K562 (cell line): ENCODE data around the gene GSTA3. TPM values are rescaled to one million over a fixed set of nuclear protein-coding genes. Genes with fewer than 3 reads are reported as not detected.

Source experiments
- ATAC-seq: fragments of 200-7000 bp; cut with Tn5 transposase; 3 replicates; pipeline ENCODE4 v1.9.1; 2020; ENCODE audit warnings: moderate library complexity
- BruUV-seq: library from RNA; stranded (reverse); fragments of 400-500 nt; replicated peaks from 2 replicates; lab custom pipeline; 2021; lab: Mats Ljungman, UMichigan
- CTCF ChIA-PET: fragments of 300-600 bp; formaldehyde crosslinking; extraction: SDS; loops from one replicate; lab custom pipeline; 2021; ENCODE audit warnings: low intra/inter-chr PET ratio; lab: Yijun Ruan, JAX
- POLR2A ChIA-PET: fragments of 300-600, 350-650 bp; sonication (Branson Sonifier 250); formaldehyde crosslinking; extraction: SDS; loops from one replicate; lab custom pipeline; 2021; ENCODE audit warnings: antibody characterized with exemption, inconsistent platforms; lab: Yijun Ruan, JAX
- DNase-seq, 4 experiments: peaks; one replicate each; pipeline versions ENCODE4 v3.0.0 to v3.0.0-alpha.2; 2011 to 2018; ENCODE audit warnings: low spot score in 3 of 4, mixed read lengths in 3 of 4; ENCODE audit errors: extremely low read depth in 1 of 4
- FAIRE-seq: peaks from 2 replicates; lab custom pipeline; 2011; peaks lifted over from hg19 to GRCh38; lab: Jason Lieb, UNC
- H2AFZ ChIP-seq: 2 replicates; pipeline ENCODE4 v1.6.0; 2011; ENCODE audit warnings: low read depth, low read length, control low read depth, inconsistent platforms
- H3K27ac ChIP-seq: fragments of 200-600 bp; 3 replicates; pipeline ENCODE4 v1.8.0; 2011; ENCODE audit warnings: low read depth, mild to moderate bottlenecking, control low read depth, inconsistent platforms, low read length, moderate library complexity, mixed read lengths; ENCODE audit errors: extremely low read depth
- H3K27me3 ChIP-seq, 2 experiments: fragments of 300-600 bp in 1 of 2; 2 replicates in 1 of 2; 3 replicates in 1 of 2; pipeline versions ENCODE4 v1.6.0 to v1.8.0; 2011; ENCODE audit warnings: inconsistent platforms in 2 of 2, low read length in 2 of 2, mild to moderate bottlenecking in 1 of 2, mixed read lengths in 1 of 2, moderate library complexity in 1 of 2; ENCODE audit not compliant: control insufficient read depth in 2 of 2, insufficient read depth in 2 of 2
- H3K36me3 ChIP-seq: fragments of 300-600 bp; 3 replicates; pipeline ENCODE4 v1.8.0; 2011; ENCODE audit warnings: mild to moderate bottlenecking, low read length, inconsistent platforms; ENCODE audit not compliant: control insufficient read depth, insufficient read depth
- H3K4me1 ChIP-seq, 2 experiments: fragments of 200-600 bp in 1 of 2; replicated peaks in 1 of 2; 2 replicates in 1 of 2; 3 replicates in 1 of 2; pipeline versions ENCODE4 v1.5.1 to v1.8.0; 2011; ENCODE audit warnings: inconsistent platforms in 2 of 2, low read length in 2 of 2, mild to moderate bottlenecking in 1 of 2, mixed read lengths in 1 of 2, moderate library complexity in 1 of 2; ENCODE audit not compliant: control insufficient read depth in 2 of 2, insufficient read depth in 2 of 2
- H3K4me2 ChIP-seq: 2 replicates; pipeline ENCODE4 v1.6.1; 2011; ENCODE audit warnings: low read length, control low read depth, inconsistent platforms, mixed read lengths; ENCODE audit not compliant: insufficient read depth
- H3K4me3 ChIP-seq: fragments of 200-600 bp; sonication (generic), shearing (Covaris generic); 2 replicates; pipeline ENCODE4 v1.5.1; 2016; ENCODE audit warnings: control low read depth, inconsistent platforms
- H3K79me2 ChIP-seq: fragments of 200-600 bp; 3 replicates; pipeline ENCODE4 v1.8.0; 2011; ENCODE audit warnings: low read length, inconsistent platforms; ENCODE audit not compliant: control insufficient read depth, insufficient read depth
- H3K9ac ChIP-seq, 2 experiments: 2 replicates each; pipeline versions ENCODE4 v1.6.0 to v1.6.1; 2011; ENCODE audit warnings: low read depth in 2 of 2, low read length in 2 of 2, control low read depth in 1 of 2, inconsistent platforms in 1 of 2, mild to moderate bottlenecking in 1 of 2, mixed read lengths in 1 of 2; ENCODE audit not compliant: insufficient read depth in 1 of 2
- H3K9me1 ChIP-seq: one replicate; pipeline ENCODE4 v1.6.0; 2011; ENCODE audit warnings: inconsistent platforms, mild to moderate bottlenecking, low read length, moderate library complexity; ENCODE audit not compliant: control insufficient read depth, insufficient read depth
- H3K9me3 ChIP-seq: replicated peaks from 2 replicates; pipeline ENCODE4 v1.5.1; 2011; ENCODE audit warnings: low read depth, low read length, inconsistent platforms; ENCODE audit not compliant: control insufficient read depth, insufficient read depth
- H4K20me1 ChIP-seq: replicated peaks from 2 replicates; pipeline ENCODE4 v1.6.1; 2011; ENCODE audit warnings: low read length, inconsistent platforms, mixed read lengths; ENCODE audit not compliant: control insufficient read depth, insufficient read depth
- CEBPB ChIP-seq: fragments of 450-650 bp; IDR thresholded peaks from 2 replicates; pipeline ENCODE4 v1.6.1; 2016; ENCODE audit warnings: missing genetic modification characterization, missing compliant biosample characterization
- ETV1 ChIP-seq: fragments of 450-650 bp; conservative IDR thresholded peaks from 2 replicates; pipeline ENCODE4 v1.6.1; 2016; ENCODE audit warnings: missing genetic modification characterization, control low read depth, low read depth, missing compliant biosample characterization
- HNRNPL ChIP-seq: fragments of 200-400 bp; formaldehyde crosslinking; IDR thresholded peaks from 2 replicates; pipeline ENCODE4 v1.6.1; 2017; ENCODE audit warnings: low read depth, mild to moderate bottlenecking, low read length
- HSF4 ChIP-seq: fragments of 250-450 bp; sonication (Bioruptor Pico); IDR thresholded peaks from 2 replicates; pipeline ENCODE4 v2.1.2; 2022; ENCODE audit warnings: mild to moderate bottlenecking, moderate library complexity, borderline replicate concordance
- KDM1A ChIP-seq, 2 experiments: fragments of 450-650 bp; IDR thresholded peaks; 2 replicates each; pipeline ENCODE4 v1.6.1; 2016; ENCODE audit warnings: mild to moderate bottlenecking in 2 of 2
- KLF10 ChIP-seq: fragments of 250-450 bp; sonication (Bioruptor Pico); IDR thresholded peaks from 2 replicates; pipeline ENCODE4 v1.6.1; 2021; ENCODE audit warnings: matching md5 sums
- KLF13 ChIP-seq: fragments of 450-650 bp; IDR thresholded peaks from 2 replicates; pipeline ENCODE4 v1.6.1; 2016; ENCODE audit warnings: missing genetic modification characterization, low read depth, mild to moderate bottlenecking, missing compliant biosample characterization, moderate library complexity, borderline replicate concordance
- POLR2B ChIP-seq: fragments of 450-650 bp; IDR thresholded peaks from 2 replicates; pipeline ENCODE4 v1.6.1; 2018; ENCODE audit warnings: low read depth; ENCODE audit not compliant: partially characterized antibody
- SETDB1 ChIP-seq: IDR thresholded peaks from one replicate; pipeline ENCODE4 v1.6.1; 2012; ENCODE audit warnings: low read length, control low read depth, inconsistent platforms
- SNIP1 ChIP-seq: fragments of 450-650 bp; IDR thresholded peaks from 2 replicates; pipeline ENCODE4 v1.7.1; 2017; ENCODE audit warnings: low read depth, mild to moderate bottlenecking
- TRIM28 ChIP-seq: fragments of 450-650 bp; IDR thresholded peaks from 2 replicates; pipeline ENCODE4 v1.6.1; 2017
- WGBS: fragments of 100-300 bp; shearing (Covaris generic); methylation state at CpG from one replicate; pipeline ENCODE4 v1.1.6; 2016; ENCODE audit warnings: low coverage, mixed read lengths; ENCODE audit not compliant: insufficient coverage; ENCODE audit errors: missing lambda C conversion rate; 5-methylcytosine and 5-hydroxymethylcytosine counted together
- in situ Hi-C: fragments of 300-500 bp; cut with MboI; formaldehyde crosslinking; loops from 4 replicates; pipeline ENCODE4 v1.15.0; 2018; ENCODE audit warnings: inconsistent platforms, mixed read lengths
- intact Hi-C: fragments of 100-400 bp; cut with micrococcal nuclease; formaldehyde crosslinking; loops from 2 replicates; pipeline ENCODE4 v1.14.2; 2022
- polyA plus RNA-seq, 8 experiments: library from polyadenylated mRNA; depleted of rRNA in 4 of 8; stranded (reverse) in 5 of 8; unstranded in 3 of 8; fragments of >200 nt; fragmentation: Nextera tagmentation in 2 of 8; fragmentation: Illumina TruSeq in 1 of 8; extraction: Ambion mirVana in 2 of 8; extraction: Trizol in 1 of 8; gene quantifications; 2 replicates each; pipeline versions ENCODE4 v1.2.1 to v1.2.3, GENCODE V29; 2011 to 2014; ENCODE audit warnings: inconsistent platforms in 1 of 8, missing spikeins in 1 of 8
- total RNA-seq, 7 experiments: library from RNA; depleted of rRNA in 6 of 7; stranded (reverse); fragments of >200 nt in 6 of 7; fragmentation: Illumina TruSeq in 2 of 7; extraction: Trizol in 2 of 7; gene quantifications; 2 replicates each; pipeline versions ENCODE4 v1.2.1 to v1.2.3, GENCODE V29; 2011 to 2021; ENCODE audit warnings: low replicate concordance in 1 of 7
- TF ChIP-seq, protein P1 (sequence below), 2 experiments: fragments of 450-650 bp in 1 of 2; IDR thresholded peaks; 2 replicates each; pipeline ENCODE4 v1.6.1; 2011 to 2017; ENCODE audit warnings: low read depth in 2 of 2, antibody characterized with exemption in 1 of 2, borderline replicate concordance in 1 of 2, low read length in 1 of 2, mild to moderate bottlenecking in 1 of 2, mixed read lengths in 1 of 2; ENCODE audit not compliant: control insufficient read depth in 1 of 2
- TF ChIP-seq, protein P2 (sequence below): sonication (generic); formaldehyde crosslinking; IDR thresholded peaks from 2 replicates; pipeline ENCODE4 v1.9.0; 2022; ENCODE audit warnings: mild to moderate bottlenecking, missing genetic modification reagents

GSTA3 gene
- total and polyA plus RNA-seq, 9 of the 15 experiments (the other 6 are each of a cell fraction or from before 2014, with no cell fraction given), result not detected

DNA sequence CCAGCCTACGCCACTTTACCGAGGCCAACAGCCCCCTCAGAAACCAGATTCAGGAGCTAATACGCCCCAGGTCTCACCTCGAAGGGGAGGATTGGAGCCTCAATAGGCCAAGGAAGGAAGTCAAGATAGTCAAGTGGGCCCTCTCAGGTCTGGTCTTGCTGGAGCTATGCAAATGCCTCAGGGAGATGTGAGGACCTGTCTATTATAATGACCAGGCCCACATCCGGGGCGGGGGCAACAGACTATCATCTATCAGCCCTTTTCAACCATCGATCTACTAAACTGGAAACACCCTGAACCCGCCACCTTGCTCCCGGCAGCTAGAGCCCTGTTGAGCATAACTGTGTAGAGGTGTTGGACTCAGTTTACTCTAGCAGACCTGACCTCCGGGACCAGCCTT lies 12.7 kb upstream of the GSTA3 start:
- Histone ChIP-seq H3K9me3 (no peaks in the 10 kb centered on the region), H3K36me3 (no peaks in the 10 kb centered on the region), H3K9me1 (no peaks in the 10 kb centered on the region), H3K27ac (no peak overlapping the region), H3K4me1 (no peaks in the 10 kb centered on the region), H3K4me3 (no peak overlapping the region), H4K20me1 (no peaks in the 10 kb centered on the region), H3K9ac (no peak overlapping the region), H3K79me2 (no peaks in the 10 kb centered on the region), H2AFZ (no peak overlapping the region), H3K27me3 (peaks cover 15 to 21% of the 10 kb centered on the region in 2 experiments), H3K4me2 (no peak overlapping the region)
- in situ Hi-C loops, result no loop called here
- ChIA-PET POLR2A (interaction anchor here (1.4 kb wide), 1 partner anchor 11 kb away, joined by 3 read pairs; no protein-coding TSS in a partner anchor), CTCF (no interaction called here)
- TF ChIP-seq KDM1A (IDR thresholded peaks at IDR 0.05), result no peak
- no peak for TF ChIP-seq POLR2B
- 13% methylated on average over 9 of the region's 10 CpGs for WGBS
- FAIRE-seq (no peak), ATAC-seq (no peak), DNase-seq (no peak)
- BruUV-seq, result no TSS peak
- intact Hi-C loops, result no loop called here

DNA sequence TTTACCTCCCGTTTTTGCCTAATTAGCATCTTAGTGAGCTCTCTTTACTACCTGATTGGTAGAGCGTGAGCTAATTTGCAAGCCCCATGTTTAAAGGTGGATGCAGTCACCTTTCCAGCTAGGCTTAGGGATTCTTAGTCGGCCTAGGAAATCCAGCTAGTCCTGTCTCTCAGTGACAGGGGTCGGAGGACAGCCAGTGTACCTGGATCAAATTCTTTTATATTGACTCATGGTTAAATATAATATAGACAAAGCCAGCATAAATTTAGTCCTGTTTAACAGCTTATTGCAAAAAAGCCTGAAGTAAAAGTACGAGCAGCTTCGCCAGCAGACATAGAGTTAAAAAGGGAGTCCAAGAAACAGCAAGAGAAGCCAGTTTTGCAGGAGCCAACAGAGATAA lies 12.2 kb upstream of the GSTA3 start:
- intact Hi-C loops, result no loop called here
- BruUV-seq, result no TSS peak
- FAIRE-seq, result no peak
- TF ChIP-seq HSF4 (no peak), TRIM28 (no peak), CEBPB (tag) (no peak), ETV1 (no peak), HNRNPL (no peak), SETDB1 (no peak), KLF13 (no peak), KLF10 (no peak), SNIP1 (no peak)
- TF ChIP-seq, protein P1, sequence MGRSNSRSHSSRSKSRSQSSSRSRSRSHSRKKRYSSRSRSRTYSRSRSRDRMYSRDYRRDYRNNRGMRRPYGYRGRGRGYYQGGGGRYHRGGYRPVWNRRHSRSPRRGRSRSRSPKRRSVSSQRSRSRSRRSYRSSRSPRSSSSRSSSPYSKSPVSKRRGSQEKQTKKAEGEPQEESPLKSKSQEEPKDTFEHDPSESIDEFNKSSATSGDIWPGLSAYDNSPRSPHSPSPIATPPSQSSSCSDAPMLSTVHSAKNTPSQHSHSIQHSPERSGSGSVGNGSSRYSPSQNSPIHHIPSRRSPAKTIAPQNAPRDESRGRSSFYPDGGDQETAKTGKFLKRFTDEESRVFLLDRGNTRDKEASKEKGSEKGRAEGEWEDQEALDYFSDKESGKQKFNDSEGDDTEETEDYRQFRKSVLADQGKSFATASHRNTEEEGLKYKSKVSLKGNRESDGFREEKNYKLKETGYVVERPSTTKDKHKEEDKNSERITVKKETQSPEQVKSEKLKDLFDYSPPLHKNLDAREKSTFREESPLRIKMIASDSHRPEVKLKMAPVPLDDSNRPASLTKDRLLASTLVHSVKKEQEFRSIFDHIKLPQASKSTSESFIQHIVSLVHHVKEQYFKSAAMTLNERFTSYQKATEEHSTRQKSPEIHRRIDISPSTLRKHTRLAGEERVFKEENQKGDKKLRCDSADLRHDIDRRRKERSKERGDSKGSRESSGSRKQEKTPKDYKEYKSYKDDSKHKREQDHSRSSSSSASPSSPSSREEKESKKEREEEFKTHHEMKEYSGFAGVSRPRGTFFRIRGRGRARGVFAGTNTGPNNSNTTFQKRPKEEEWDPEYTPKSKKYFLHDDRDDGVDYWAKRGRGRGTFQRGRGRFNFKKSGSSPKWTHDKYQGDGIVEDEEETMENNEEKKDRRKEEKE (IDR thresholded peaks at IDR 0.05; ENCODE audit: borderline replicate concordance in 1 of 2, control insufficient read depth in 1 of 2, low read depth in 2 of 2, low read length in 1 of 2), result no peak
- TF ChIP-seq, protein P2, sequence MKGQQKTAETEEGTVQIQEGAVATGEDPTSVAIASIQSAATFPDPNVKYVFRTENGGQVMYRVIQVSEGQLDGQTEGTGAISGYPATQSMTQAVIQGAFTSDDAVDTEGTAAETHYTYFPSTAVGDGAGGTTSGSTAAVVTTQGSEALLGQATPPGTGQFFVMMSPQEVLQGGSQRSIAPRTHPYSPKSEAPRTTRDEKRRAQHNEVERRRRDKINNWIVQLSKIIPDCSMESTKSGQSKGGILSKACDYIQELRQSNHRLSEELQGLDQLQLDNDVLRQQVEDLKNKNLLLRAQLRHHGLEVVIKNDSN (CRISPR knock-in tag), result no peak

More for the DNA sequence above, 12.2 kb upstream of the GSTA3 start:
- 17% methylated on average over 5 of the region's 6 CpGs for WGBS
- no peaks in the 10 kb centered on the region for H3K36me3 ChIP-seq
- no peak overlapping the region for H3K27ac ChIP-seq
- H3K4me2 ChIP-seq, result no peak overlapping the region
- no peaks in the 10 kb centered on the region for H3K4me1 ChIP-seq
- in situ Hi-C loops, result no loop called here
- H3K27me3 ChIP-seq, result peaks cover 15 to 21% of the 10 kb centered on the region in 2 experiments
- H3K9ac ChIP-seq, result no peak overlapping the region
- no peaks in the 10 kb centered on the region for H3K79me2 ChIP-seq
- DNase-seq (no peak), ATAC-seq (no peak)
- no peak overlapping the region for H3K4me3 ChIP-seq
- CTCF ChIA-PET, result no interaction called here
- POLR2A ChIA-PET, result interaction anchor here (1.4 kb wide), 1 partner anchor 11 kb away, joined by 3 read pairs; no protein-coding TSS in a partner anchor
- H3K9me3 ChIP-seq, result no peaks in the 10 kb centered on the region
- no peaks in the 10 kb centered on the region for H4K20me1 ChIP-seq
- no peak overlapping the region for H2AFZ ChIP-seq
- no peaks in the 10 kb centered on the region for H3K9me1 ChIP-seq
